ENCODE data around the gene EGFR. TPM values are rescaled to one million over a fixed set of nuclear protein-coding genes. Genes with fewer than 3 reads are reported as not detected.

The EGFR gene
- total and polyA plus RNA-seq, 7 donors, result 3.6 to 39.7 (median 14.1) TPM

- peak overlapping the region; percentile 97 for H3K27ac ChIP-seq
- 54 to 67% (median 63%) methylated on average over 10 of the region's 10 CpGs for WGBS, 3 donors
- no peaks in the 10 kb centered on the region for H3K36me3 ChIP-seq (ENCODE audit: insufficient read depth in 1 of 2, low read depth in 1 of 2)
- H3K4me3 ChIP-seq, result no peak overlapping the region
- peak; percentile 65 to 81 (median 73) for ATAC-seq
- TF ChIP-seq CTCF (IDR thresholded peaks at IDR 0.05), result no peak
- DNase-seq, result peak in 1 of 2 donors; percentile 54
- H3K4me1 ChIP-seq, result peaks cover 66% of the 10 kb centered on the region
- intact Hi-C loops (cut with DNase I), result loop anchor here in 1 of 2 donors (5.0 kb wide), 1 partner anchor 66 kb away; no protein-coding TSS in a partner anchor
- H3K27me3 ChIP-seq (ENCODE audit: insufficient read depth in 3 of 3, low read length in 2 of 3), result no peaks in the 10 kb centered on the region
- H3K9me3 ChIP-seq, result no peaks in the 10 kb centered on the region
Measured at GRCh38 chr7:55132890-55133551, 114.2 kb downstream of the EGFR start.

GRCh38 chr7:55133630-55134358 is 115.0 kb downstream of the EGFR start:
- H3K36me3 ChIP-seq (ENCODE audit: insufficient read depth in 1 of 2, low read depth in 1 of 2), result no peaks in the 10 kb centered on the region
- peaks cover 3% of the 10 kb centered on the region for H3K9me3 ChIP-seq
- no peak overlapping the region for H3K4me3 ChIP-seq
- TF ChIP-seq CTCF (IDR thresholded peaks at IDR 0.05), result peak; percentile 16
- 37 to 58% (median 37%) methylated on average over 16 of the region's 16 CpGs for WGBS, 3 donors
- peak overlapping the region; percentile 97 for H3K27ac ChIP-seq
- DNase-seq, result peak; percentile 67 to 78
- ATAC-seq, result peak; percentile 73 to 78 (median 76)
- peaks cover 58% of the 10 kb centered on the region for H3K4me1 ChIP-seq
- intact Hi-C loops (cut with DNase I), result loop anchor here in 1 of 2 donors (5.0 kb wide), 1 partner anchor 66 kb away; no protein-coding TSS in a partner anchor
- H3K27me3 ChIP-seq (ENCODE audit: insufficient read depth in 3 of 3, low read length in 2 of 3), result no peaks in the 10 kb centered on the region

GRCh38 chr7:55134359-55134725 is 115.5 kb downstream of the EGFR start:
- WGBS, 3 donors, result 75 to 91% (median 86%) methylated on average over 4 of the region's 4 CpGs
- Histone ChIP-seq H3K4me3 (no peak overlapping the region), H3K27ac (peak overlapping the region; percentile 97), H3K4me1 (peaks cover 52% of the 10 kb centered on the region), H3K27me3 (ENCODE audit: insufficient read depth in 3 of 3, low read length in 2 of 3) (no peaks in the 10 kb centered on the region), H3K9me3 (peaks cover 3% of the 10 kb centered on the region), H3K36me3 (ENCODE audit: insufficient read depth in 1 of 2, low read depth in 1 of 2) (no peaks in the 10 kb centered on the region)
- intact Hi-C loops (cut with DNase I), result loop anchor here in 1 of 2 donors (5.0 kb wide), 1 partner anchor 67 kb away; no protein-coding TSS in a partner anchor
- ATAC-seq (no peak), DNase-seq (no peak)
- TF ChIP-seq CTCF (IDR thresholded peaks at IDR 0.05), result no peak

GRCh38 chr7:55134786-55135185 is 116.0 kb downstream of the EGFR start:
- TF ChIP-seq CTCF (IDR thresholded peaks at IDR 0.05), result no peak
- H3K4me3 ChIP-seq, result no peak overlapping the region
- no peaks in the 10 kb centered on the region for H3K36me3 ChIP-seq (ENCODE audit: insufficient read depth in 1 of 2, low read depth in 1 of 2)
- no peaks in the 10 kb centered on the region for H3K27me3 ChIP-seq (ENCODE audit: insufficient read depth in 3 of 3, low read length in 2 of 3)
- WGBS, 3 donors, result 70 to 88% (median 81%) methylated on average over 2 of the region's 2 CpGs
- H3K27ac ChIP-seq, result peak overlapping the region; percentile 97
- H3K9me3 ChIP-seq, result peaks cover 3% of the 10 kb centered on the region
- DNase-seq (no peak), ATAC-seq (peak in 1 of 4 donors; percentile 15)
- intact Hi-C loops (cut with DNase I), result loop anchor here in 1 of 2 donors (5.0 kb wide), 1 partner anchor 67 kb away; no protein-coding TSS in a partner anchor
- H3K4me1 ChIP-seq, result peaks cover 52% of the 10 kb centered on the region
